Measurements from ENCODE around the gene DRAM1.
"Not testable (repeated sequence)": the region's sequence is repeated elsewhere in the genome, so short reads cannot be mapped to it uniquely, and the experiment has no call there.

DRAM1 gene

GRCh38 chr12:101863981-101864380 lies 13.4 kb upstream of the DRAM1 start:
- TF ChIP-seq CTCF (IDR thresholded peaks at IDR 0.05; ENCODE audit: low read depth, low read length): no peak
- DNase-seq (ENCODE audit: extremely low read depth, low read depth): no peak

- no peak for DNase-seq (ENCODE audit: extremely low read depth, low read depth)
- no peak for TF ChIP-seq CTCF (IDR thresholded peaks at IDR 0.05; ENCODE audit: low read depth, low read length)
These were observed 10.6 kb upstream of the DRAM1 start for GRCh38 chr12:101866615-101867373.

- DNase-seq (ENCODE audit: extremely low read depth, low read depth): not testable (repeated sequence)
These were observed 9.8 kb upstream of the DRAM1 start for GRCh38 chr12:101867619-101868018.

- no peak for DNase-seq (ENCODE audit: extremely low read depth, low read depth)
- TF ChIP-seq CTCF (IDR thresholded peaks at IDR 0.05; ENCODE audit: low read depth, low read length): no peak
These were observed 6.5 kb upstream of the DRAM1 start for GRCh38 chr12:101870925-101871324.

GRCh38 chr12:101875162-101875561 lies 2.2 kb upstream of the DRAM1 start:
- no peak for TF ChIP-seq CTCF (IDR thresholded peaks at IDR 0.05; ENCODE audit: low read depth, low read length)
- DNase-seq (ENCODE audit: extremely low read depth, low read depth): no peak

GRCh38 chr12:101876322-101876860 lies 989 bp upstream of the DRAM1 start:
- TF ChIP-seq CTCF (IDR thresholded peaks at IDR 0.05; ENCODE audit: low read depth, low read length): no peak
- no peak for DNase-seq (ENCODE audit: extremely low read depth, low read depth)

- TF ChIP-seq CTCF (IDR thresholded peaks at IDR 0.05; ENCODE audit: low read depth, low read length): no peak
- no peak for DNase-seq (ENCODE audit: extremely low read depth, low read depth)
These were observed 444 bp downstream of the DRAM1 start for GRCh38 chr12:101877806-101878242.

All from AG09319 (cell line).